KMS-11 (cell line): ENCODE data around the gene MMAA.

Experiments used
- H2AFZ ChIP-seq: fragments of 200-600 bp; sonication (generic); 2 replicates; pipeline ENCODE4 v1.6.1; 2016; ENCODE audit warnings: antibody characterized with exemption, mixed run types, low read depth
- H3K27ac ChIP-seq: fragments of 200-600 bp; sonication (generic); 2 replicates; pipeline ENCODE4 v1.6.1; 2016; ENCODE audit warnings: mild to moderate bottlenecking, mixed run types
- H3K27me3 ChIP-seq: fragments of 200-600 bp; sonication (generic); 2 replicates; pipeline ENCODE4 v1.6.1; 2017; ENCODE audit warnings: mild to moderate bottlenecking, low read depth, mixed run types, moderate library complexity; ENCODE audit not compliant: insufficient read depth
- H3K36me3 ChIP-seq: fragments of 200-600 bp; sonication (generic); 2 replicates; pipeline ENCODE4 v1.6.1; 2017; ENCODE audit warnings: mild to moderate bottlenecking, mixed run types; ENCODE audit not compliant: insufficient read depth
- H3K4me1 ChIP-seq: fragments of 200-600 bp; sonication (generic); 2 replicates; pipeline ENCODE4 v1.6.1; 2016; ENCODE audit warnings: mild to moderate bottlenecking, low read depth, mixed run types; ENCODE audit not compliant: poor library complexity, severe bottlenecking
- H3K4me2 ChIP-seq: fragments of 200-600 bp; sonication (generic); 2 replicates; pipeline ENCODE4 v1.7.0; 2016; ENCODE audit warnings: mild to moderate bottlenecking, mixed run types
- H3K4me3 ChIP-seq: fragments of 200-600 bp; sonication (generic); IDR thresholded peaks from 2 replicates; pipeline ENCODE4 v1.6.1; 2017; ENCODE audit warnings: low read depth, low read length, mixed read lengths; ENCODE audit not compliant: insufficient read depth
- H3K79me2 ChIP-seq: fragments of 200-600 bp; sonication (generic); 2 replicates; pipeline ENCODE4 v1.6.1; 2016; ENCODE audit warnings: low read depth, mixed run types; ENCODE audit not compliant: insufficient read depth
- H3K9ac ChIP-seq: fragments of 200-600 bp; sonication (generic); 2 replicates; pipeline ENCODE4 v1.6.1; 2016; ENCODE audit warnings: mild to moderate bottlenecking, mixed run types
- H4K20me1 ChIP-seq: fragments of 200-600 bp; sonication (generic); 2 replicates; pipeline ENCODE4 v1.6.1; 2016; ENCODE audit warnings: mild to moderate bottlenecking, mixed run types; ENCODE audit not compliant: insufficient read depth
- TF ChIP-seq, protein P1 (sequence below): fragments of 200-600 bp; sonication (generic); conservative IDR thresholded peaks from 2 replicates; pipeline ENCODE4 v1.6.1; 2017; ENCODE audit warnings: low read depth, mild to moderate bottlenecking, antibody characterized with exemption, low read length, moderate library complexity, mixed read lengths

MMAA gene

DNA sequence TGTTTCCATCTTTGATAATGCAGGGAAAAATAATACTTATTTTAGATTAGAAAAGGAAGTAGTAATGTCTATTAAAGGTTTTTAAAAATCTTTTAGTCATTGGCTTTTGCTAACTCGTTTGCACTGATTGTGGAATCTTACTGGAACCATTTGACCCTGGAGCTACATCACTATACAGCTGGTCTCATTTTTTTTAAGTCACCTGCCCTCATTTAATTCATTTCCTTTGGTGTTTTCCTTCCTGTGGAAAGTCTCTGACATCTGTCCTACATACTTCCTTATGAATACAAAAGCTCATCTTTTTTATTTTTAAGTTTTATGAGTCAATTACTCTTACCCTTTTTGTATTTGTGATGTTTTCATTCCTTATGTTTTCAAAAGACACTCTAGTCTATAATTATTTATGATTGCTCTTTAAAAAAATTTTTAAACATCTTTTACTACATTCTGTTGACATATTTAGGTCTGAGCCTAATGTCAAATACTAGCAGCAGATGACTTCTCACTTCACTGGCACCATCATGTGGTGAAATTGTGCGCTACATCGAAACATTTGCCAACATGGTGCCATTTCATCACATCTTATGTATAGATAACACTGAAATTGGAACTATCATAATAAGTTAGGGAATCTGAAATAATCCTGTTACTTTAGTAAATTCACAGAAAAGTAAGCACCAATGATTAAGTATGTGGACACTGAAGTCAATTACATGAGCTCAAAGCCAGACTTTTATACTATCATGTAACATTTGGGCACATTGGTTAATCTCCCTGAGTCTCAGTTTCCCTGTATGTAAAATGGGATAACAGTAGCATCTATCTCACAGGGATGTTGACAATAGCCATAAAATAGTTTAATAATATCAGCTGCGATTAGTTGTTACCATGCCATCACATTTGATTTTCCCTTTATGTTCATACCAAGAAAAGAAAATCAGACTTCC lies 9.4 kb upstream of the MMAA start:
- no peaks in the 10 kb centered on the region for H3K27me3 ChIP-seq
- H3K9ac ChIP-seq: no peak overlapping the region
- H4K20me1 ChIP-seq: no peaks in the 10 kb centered on the region
- TF ChIP-seq, protein P1, sequence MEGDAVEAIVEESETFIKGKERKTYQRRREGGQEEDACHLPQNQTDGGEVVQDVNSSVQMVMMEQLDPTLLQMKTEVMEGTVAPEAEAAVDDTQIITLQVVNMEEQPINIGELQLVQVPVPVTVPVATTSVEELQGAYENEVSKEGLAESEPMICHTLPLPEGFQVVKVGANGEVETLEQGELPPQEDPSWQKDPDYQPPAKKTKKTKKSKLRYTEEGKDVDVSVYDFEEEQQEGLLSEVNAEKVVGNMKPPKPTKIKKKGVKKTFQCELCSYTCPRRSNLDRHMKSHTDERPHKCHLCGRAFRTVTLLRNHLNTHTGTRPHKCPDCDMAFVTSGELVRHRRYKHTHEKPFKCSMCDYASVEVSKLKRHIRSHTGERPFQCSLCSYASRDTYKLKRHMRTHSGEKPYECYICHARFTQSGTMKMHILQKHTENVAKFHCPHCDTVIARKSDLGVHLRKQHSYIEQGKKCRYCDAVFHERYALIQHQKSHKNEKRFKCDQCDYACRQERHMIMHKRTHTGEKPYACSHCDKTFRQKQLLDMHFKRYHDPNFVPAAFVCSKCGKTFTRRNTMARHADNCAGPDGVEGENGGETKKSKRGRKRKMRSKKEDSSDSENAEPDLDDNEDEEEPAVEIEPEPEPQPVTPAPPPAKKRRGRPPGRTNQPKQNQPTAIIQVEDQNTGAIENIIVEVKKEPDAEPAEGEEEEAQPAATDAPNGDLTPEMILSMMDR: peak; percentile 91
- no peaks in the 10 kb centered on the region for H3K4me1 ChIP-seq
- no peaks in the 10 kb centered on the region for H3K36me3 ChIP-seq
- no peak overlapping the region for H2AFZ ChIP-seq
- no peak overlapping the region for H3K4me2 ChIP-seq
- no peak overlapping the region for H3K27ac ChIP-seq
- H3K79me2 ChIP-seq: no peaks in the 10 kb centered on the region
- H3K4me3 ChIP-seq: no peak overlapping the region

DNA sequence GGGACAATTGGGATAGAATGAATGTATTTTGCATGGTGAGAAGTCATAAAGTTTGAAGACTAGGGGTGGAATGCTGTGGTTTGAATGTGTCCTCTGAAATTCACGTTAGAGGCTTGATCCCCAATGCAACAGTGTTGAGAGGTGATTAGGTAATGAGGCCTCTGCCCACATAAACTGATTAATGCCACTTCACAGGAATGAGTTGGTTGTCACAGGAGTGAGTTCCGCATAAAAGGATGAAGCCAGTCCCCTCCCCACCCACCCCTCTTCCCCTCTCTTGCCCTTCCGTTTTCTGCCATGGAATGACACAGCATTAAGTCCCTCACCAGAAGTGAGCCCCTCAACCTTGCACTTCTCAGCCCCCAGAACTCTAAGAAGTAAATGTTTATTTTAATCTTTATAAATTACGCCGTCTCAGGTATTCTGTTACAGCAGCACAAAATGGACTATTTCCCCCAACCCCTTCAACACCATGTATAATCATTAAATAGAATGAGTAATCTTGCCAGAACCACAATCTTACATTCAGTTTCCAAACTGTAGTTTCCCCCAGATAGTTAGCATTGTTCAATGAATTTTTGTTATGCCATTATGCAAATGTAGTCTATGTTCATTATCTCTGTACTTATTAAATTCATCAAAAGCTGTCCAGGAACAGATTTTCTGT lies 5.5 kb upstream of the MMAA start:
- TF ChIP-seq, protein P1: no peak

DNA sequence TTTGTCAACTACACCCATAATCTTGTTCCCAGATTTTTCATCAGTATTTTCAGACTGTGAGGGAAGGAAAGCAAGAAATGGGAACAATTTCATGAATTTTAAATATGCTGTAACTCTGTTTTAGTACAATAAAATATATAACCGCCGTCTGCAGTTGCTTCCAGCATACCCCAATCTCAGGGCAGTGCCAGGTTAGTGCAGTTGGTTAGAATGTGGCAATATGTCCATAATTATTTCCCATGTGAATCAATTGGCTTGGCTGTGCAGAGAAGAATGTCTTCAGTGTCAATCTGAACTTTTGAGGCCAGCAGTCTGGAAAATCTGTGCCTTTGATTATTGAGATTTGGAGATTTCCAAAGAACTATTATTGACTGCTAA lies 5.0 kb upstream of the MMAA start:
- no peak overlapping the region for H3K27ac ChIP-seq

More for the DNA sequence above, 5.5 kb upstream of the MMAA start:
- no peak overlapping the region for H2AFZ ChIP-seq
- H4K20me1 ChIP-seq: no peaks in the 10 kb centered on the region
- H3K27me3 ChIP-seq: no peaks in the 10 kb centered on the region
- H3K4me3 ChIP-seq: no peak overlapping the region
- peaks cover 17% of the 10 kb centered on the region for H3K79me2 ChIP-seq
- no peaks in the 10 kb centered on the region for H3K36me3 ChIP-seq
- H3K4me1 ChIP-seq: peaks cover 15% of the 10 kb centered on the region
- no peak overlapping the region for H3K4me2 ChIP-seq
- no peak overlapping the region for H3K27ac ChIP-seq
- H3K9ac ChIP-seq: no peak overlapping the region

DNA sequence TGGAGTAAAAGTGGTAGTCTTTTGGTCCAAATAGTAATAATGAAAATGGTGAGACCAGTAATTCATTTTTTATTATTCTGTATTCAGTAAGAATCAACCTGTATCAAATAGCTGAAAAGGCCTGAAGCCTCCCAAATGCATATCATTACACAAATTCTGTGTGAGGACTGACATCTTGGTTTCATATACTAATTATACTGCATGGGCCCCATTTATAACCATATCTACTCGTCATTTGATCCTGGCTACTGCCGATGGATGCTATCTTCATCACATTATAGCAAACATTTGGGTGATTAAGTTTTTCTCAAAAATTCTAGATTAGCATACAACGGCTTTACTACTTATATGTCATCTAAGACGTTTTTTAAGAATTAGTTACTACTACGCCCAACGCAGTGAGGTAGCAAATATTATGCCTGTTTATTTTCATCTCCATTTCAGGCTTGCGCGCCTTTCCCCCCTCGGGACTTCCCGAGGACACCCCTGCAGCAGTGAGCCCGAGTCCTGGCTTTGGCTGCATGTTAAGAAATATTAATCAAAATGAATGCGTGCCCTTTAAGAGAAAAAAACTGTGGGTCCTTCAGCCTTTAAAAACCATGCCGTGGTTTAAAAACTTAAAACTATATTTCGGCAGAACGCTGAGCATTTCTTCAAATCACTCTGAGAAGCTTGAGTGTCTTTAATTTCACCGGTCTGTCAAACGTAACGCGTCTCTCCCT lies 814 bp upstream of the MMAA start:
- H3K27ac ChIP-seq: peak overlapping the region; percentile 95
- peaks cover 27% of the 10 kb centered on the region for H3K4me1 ChIP-seq
- peak overlapping the region; percentile 74 for H2AFZ ChIP-seq
- peaks cover 18% of the 10 kb centered on the region for H3K79me2 ChIP-seq
- H3K27me3 ChIP-seq: no peaks in the 10 kb centered on the region
- peak overlapping the region; percentile 74 for H3K4me3 ChIP-seq
- peak overlapping the region; percentile 97 for H3K9ac ChIP-seq
- TF ChIP-seq, protein P1: no peak
- H4K20me1 ChIP-seq: no peaks in the 10 kb centered on the region
- no peaks in the 10 kb centered on the region for H3K36me3 ChIP-seq
- H3K4me2 ChIP-seq: peak overlapping the region; percentile 76

More for the DNA sequence above, 5.0 kb upstream of the MMAA start:
- TF ChIP-seq, protein P1: no peak
- no peak overlapping the region for H3K9ac ChIP-seq
- no peaks in the 10 kb centered on the region for H4K20me1 ChIP-seq
- H3K36me3 ChIP-seq: no peaks in the 10 kb centered on the region
- peaks cover 18% of the 10 kb centered on the region for H3K79me2 ChIP-seq
- H3K4me2 ChIP-seq: no peak overlapping the region
- peaks cover 15% of the 10 kb centered on the region for H3K4me1 ChIP-seq
- H3K27me3 ChIP-seq: no peaks in the 10 kb centered on the region
- H2AFZ ChIP-seq: no peak overlapping the region
- no peak overlapping the region for H3K4me3 ChIP-seq
